Activated naive CD4-positive, alpha-beta T cell treated with anti-CD3 and anti-CD28 coated beads, Interleukin-2, amount 50 U/mL, for 72 hours (primary cell): ENCODE measurements around the gene RPS6KB1. TPM values are rescaled to one million over a fixed set of nuclear protein-coding genes. Genes with fewer than 3 reads are reported as not detected.
"Not testable (repeated sequence)": the region's sequence is repeated elsewhere in the genome, so short reads cannot be mapped to it uniquely, and the experiment has no call there.

Source experiments
- ATAC-seq, 2 donors: fragments of 150-1000 bp; cut with Tn5 transposase; 2 replicates each; pipeline ENCODE4 v1.10.0; 2021; ENCODE audit warnings: mild to moderate bottlenecking in 2 of 2, moderate library complexity in 2 of 2
- DNase-seq, 2 donors: peaks; one replicate each; pipeline ENCODE4 v3.0.0; 2021 to 2022; ENCODE audit warnings: low spot score in 2 of 2
- H3K27ac Mint-ChIP-seq, 2 donors: one replicate each; pipeline ENCODE4 v1.8.0; 2022; ENCODE audit warnings: mild to moderate bottlenecking in 2 of 2, mixed read lengths in 2 of 2
- H3K36me3 Mint-ChIP-seq, 2 donors: one replicate each; pipeline ENCODE4 v1.8.0; 2022; ENCODE audit warnings: mixed read lengths in 2 of 2
- H3K9me3 Mint-ChIP-seq, 2 donors: one replicate each; pipeline ENCODE4 v1.8.0; 2022; ENCODE audit warnings: mixed read lengths in 2 of 2
- total RNA-seq, 2 donors: library from RNA; stranded (reverse); gene quantifications; one replicate each; pipeline ENCODE4 v1.2.3, GENCODE V29; 2022

Gene RPS6KB1
- total RNA-seq, 2 donors from 2014 or later: 66.9 to 71.5 TPM

- peaks cover 0 to 11% of the 10 kb centered on the region in 2 donors for H3K36me3 Mint-ChIP-seq
- ATAC-seq: no peak
- DNase-seq: no peak
- H3K9me3 Mint-ChIP-seq: no peaks in the 10 kb centered on the region
- no peak overlapping the region for H3K27ac Mint-ChIP-seq
Measured at GRCh38 chr17:59858167-59858816, 34.6 kb upstream of the RPS6KB1 start.

DNA sequence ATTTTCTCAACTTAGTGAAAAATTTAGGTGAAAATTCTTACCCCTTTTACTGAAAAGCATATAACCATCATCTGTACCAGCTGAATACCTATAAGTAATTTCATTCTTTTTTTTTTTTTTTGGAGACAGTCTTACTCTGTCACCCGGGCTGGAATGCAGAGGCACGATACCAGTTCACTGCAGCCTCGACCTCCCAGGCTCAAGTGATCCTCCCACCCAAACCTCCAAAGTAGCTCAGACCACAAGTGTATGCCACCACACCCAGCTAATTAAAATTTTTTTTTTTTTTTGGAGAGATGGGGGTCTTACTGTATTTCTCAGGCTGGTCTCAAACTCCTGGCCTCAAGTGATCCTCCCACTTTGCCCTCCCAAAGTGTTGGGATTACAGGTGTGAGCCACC lies 34.0 kb upstream of the RPS6KB1 start:
- Mint-ChIP-seq H3K9me3 (no peaks in the 10 kb centered on the region), H3K27ac (peak overlapping the region in 1 of 2 donors; percentile 65), H3K36me3 (peaks cover 0 to 11% of the 10 kb centered on the region in 2 donors)
- ATAC-seq (peak in 1 of 2 donors; percentile 9), DNase-seq (no peak)

- Mint-ChIP-seq H3K27ac (peak overlapping the region in 1 of 2 donors; percentile 65), H3K36me3 (peaks cover 0 to 11% of the 10 kb centered on the region in 2 donors), H3K9me3 (no peaks in the 10 kb centered on the region)
- peak in 1 of 2 donors; percentile 60 for ATAC-seq
- no peak for DNase-seq
Measured at GRCh38 chr17:59859444-59860025, 33.4 kb upstream of the RPS6KB1 start.

GRCh38 chr17:59863616-59864015 lies 29.3 kb upstream of the RPS6KB1 start:
- no peak for DNase-seq
- no peak for ATAC-seq
- Mint-ChIP-seq H3K36me3 (peaks cover 0 to 11% of the 10 kb centered on the region in 2 donors), H3K27ac (peak overlapping the region in 1 of 2 donors; percentile 68), H3K9me3 (no peaks in the 10 kb centered on the region)

DNA sequence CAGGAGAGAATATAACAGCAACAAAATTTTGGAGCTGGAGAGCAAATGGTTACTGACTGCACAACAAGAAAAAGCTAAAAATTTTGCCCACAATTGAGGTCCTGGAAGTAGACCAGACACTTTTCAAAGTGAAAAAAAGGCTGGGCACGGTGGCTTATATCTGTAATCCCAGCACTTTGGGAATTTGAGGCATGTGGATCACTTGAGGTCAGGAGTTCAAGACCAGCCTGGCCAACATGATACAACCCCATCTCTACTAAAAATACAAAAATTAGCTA lies 23.0 kb upstream of the RPS6KB1 start:
- ATAC-seq: no peak
- no peaks in the 10 kb centered on the region for H3K9me3 Mint-ChIP-seq
- no peak overlapping the region for H3K27ac Mint-ChIP-seq
- peaks cover 0 to 6% of the 10 kb centered on the region in 2 donors for H3K36me3 Mint-ChIP-seq
- DNase-seq: no peak

DNA sequence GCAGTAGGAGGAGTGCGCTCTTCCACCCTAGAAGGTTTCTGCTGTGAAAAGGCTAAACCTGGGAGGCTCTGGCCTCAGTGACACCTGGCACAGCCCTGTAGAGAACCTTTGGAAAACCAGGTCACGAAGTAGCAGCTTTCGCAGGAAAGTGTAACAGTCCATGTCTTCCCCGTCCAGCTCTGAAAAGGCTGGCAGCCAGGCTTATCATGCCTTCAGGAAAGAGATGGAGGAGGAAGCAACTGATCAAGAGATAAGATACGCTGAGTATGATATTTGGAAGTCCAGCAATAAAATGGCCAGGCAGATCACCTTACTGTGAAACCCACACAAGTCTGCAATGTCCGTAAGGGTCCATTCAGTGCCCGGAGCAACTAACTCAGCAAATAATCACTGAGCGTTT lies 22.4 kb upstream of the RPS6KB1 start:
- Mint-ChIP-seq H3K9me3 (no peaks in the 10 kb centered on the region), H3K27ac (no peak overlapping the region), H3K36me3 (peaks cover 0 to 6% of the 10 kb centered on the region in 2 donors)
- DNase-seq (peak in 1 of 2 donors; percentile 6), ATAC-seq (no peak)

- no peak for ATAC-seq
- no peak overlapping the region for H3K27ac Mint-ChIP-seq
Measured at GRCh38 chr17:59872351-59872750, 20.6 kb upstream of the RPS6KB1 start.

DNA sequence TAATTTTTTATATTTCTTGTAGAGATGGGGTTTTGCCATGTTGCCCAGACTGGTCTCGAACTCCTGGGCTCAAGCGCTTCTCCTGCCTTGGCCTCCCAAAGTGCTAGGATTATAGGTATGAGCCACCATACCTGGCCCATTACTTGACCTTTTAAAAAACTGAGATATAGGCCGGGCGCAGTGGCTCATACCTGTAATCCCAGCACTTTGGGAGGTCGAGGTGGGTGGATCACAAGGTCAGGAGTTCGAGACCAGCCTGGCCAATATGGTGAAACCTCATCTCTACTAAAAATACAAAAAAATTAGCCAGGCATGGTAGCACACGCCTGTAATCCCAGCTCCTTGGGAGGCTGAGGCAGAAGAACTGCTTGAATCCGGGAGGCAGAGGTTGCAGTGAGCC lies 19.5 kb upstream of the RPS6KB1 start:
- H3K27ac Mint-ChIP-seq, H3K9me3 Mint-ChIP-seq, ATAC-seq, DNase-seq, H3K36me3 Mint-ChIP-seq: not testable (repeated sequence)

More at GRCh38 chr17:59872351-59872750, 20.6 kb upstream of the RPS6KB1 start:
- no peaks in the 10 kb centered on the region for H3K9me3 Mint-ChIP-seq
- peaks cover under 1 to 6% of the 10 kb centered on the region in 2 donors for H3K36me3 Mint-ChIP-seq
- no peak for DNase-seq

GRCh38 chr17:59874376-59874775 lies 18.5 kb upstream of the RPS6KB1 start:
- DNase-seq (no peak), ATAC-seq (no peak)
- Mint-ChIP-seq H3K9me3 (no peaks in the 10 kb centered on the region), H3K27ac (no peak overlapping the region), H3K36me3 (peaks cover 6 to 9% of the 10 kb centered on the region in 2 donors)

DNA sequence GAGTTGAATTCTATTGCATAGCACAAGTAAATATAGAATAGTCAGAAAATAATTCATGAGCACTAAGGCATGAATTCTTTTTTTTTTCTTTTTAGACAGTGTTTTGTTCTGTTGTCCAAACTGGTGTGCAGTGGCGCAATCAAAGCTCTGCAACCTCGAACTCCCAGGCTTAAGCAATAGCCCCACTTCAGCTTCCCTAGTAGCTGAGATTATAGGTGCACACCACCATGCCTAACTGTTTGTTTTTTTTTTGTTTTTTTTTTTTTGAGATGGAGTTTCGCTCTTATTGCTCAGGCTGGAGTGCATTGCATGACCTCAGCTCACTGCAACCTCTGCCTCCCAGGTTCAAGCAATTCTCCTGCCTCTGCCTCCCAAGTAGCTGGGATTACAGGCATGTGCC lies 16.8 kb upstream of the RPS6KB1 start:
- H3K36me3 Mint-ChIP-seq: peaks cover 11 to 14% of the 10 kb centered on the region in 2 donors
- H3K9me3 Mint-ChIP-seq: no peaks in the 10 kb centered on the region
- no peak for ATAC-seq
- peak overlapping the region in 1 of 2 donors; percentile 69 for H3K27ac Mint-ChIP-seq
- DNase-seq: no peak

DNA sequence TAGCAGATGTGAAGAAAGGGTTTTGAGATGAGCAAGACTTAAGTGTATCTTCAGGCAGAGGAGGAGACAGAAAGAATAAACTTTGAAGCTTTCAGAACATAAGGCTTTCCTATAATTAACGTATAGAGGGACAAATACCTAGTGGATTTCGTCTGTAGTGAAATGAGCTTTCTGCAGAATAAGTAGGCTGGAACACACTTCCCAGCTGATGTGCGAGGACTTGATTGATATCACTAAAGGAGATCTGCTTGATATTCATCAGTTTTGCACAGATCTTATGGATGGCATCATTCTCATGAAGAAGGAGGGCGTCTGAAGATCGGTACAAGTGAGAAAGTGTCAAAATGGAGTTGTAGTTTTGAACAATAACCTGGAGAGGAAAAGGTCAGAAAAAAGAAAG lies 15.0 kb upstream of the RPS6KB1 start:
- peak overlapping the region; percentile 66 to 70 for H3K27ac Mint-ChIP-seq
- H3K9me3 Mint-ChIP-seq: no peaks in the 10 kb centered on the region
- DNase-seq (no peak), ATAC-seq (no peak)
- peaks cover 11 to 14% of the 10 kb centered on the region in 2 donors for H3K36me3 Mint-ChIP-seq

- ATAC-seq (no peak), DNase-seq (no peak)
- Mint-ChIP-seq H3K9me3 (no peaks in the 10 kb centered on the region), H3K27ac (no peak overlapping the region), H3K36me3 (peaks cover 11 to 14% of the 10 kb centered on the region in 2 donors)
Measured at GRCh38 chr17:59878624-59879023, 14.3 kb upstream of the RPS6KB1 start.

DNA sequence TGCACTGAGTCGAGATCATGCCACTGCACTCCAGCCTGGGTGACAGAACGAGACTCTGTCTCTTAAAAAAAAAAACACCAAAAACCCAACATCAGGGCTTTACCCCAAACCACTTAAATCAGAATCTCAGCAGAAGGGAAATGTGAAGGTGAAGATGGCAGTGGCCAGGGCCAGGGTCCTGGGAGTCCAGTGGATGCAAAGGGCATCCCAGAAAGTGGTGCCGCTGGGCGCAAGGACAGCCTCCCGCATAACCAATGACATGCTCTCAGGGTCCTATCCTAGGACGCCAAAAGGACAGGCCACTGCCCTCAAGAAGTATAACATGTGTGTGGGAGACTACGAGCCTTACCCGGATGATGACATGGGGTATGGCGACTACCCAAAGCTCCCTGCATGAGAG lies 8.1 kb upstream of the RPS6KB1 start:
- Mint-ChIP-seq H3K36me3 (peaks cover 12 to 13% of the 10 kb centered on the region in 2 donors), H3K27ac (no peak overlapping the region), H3K9me3 (no peaks in the 10 kb centered on the region)
- DNase-seq (no peak), ATAC-seq (no peak)

GRCh38 chr17:59888145-59888750 lies 4.7 kb upstream of the RPS6KB1 start:
- DNase-seq: no peak
- H3K27ac Mint-ChIP-seq: peak overlapping the region in 1 of 2 donors; percentile 69
- ATAC-seq: no peak
- H3K36me3 Mint-ChIP-seq: peaks cover 11 to 21% of the 10 kb centered on the region in 2 donors
- H3K9me3 Mint-ChIP-seq: no peaks in the 10 kb centered on the region

GRCh38 chr17:59890720-59891119 lies 2.2 kb upstream of the RPS6KB1 start:
- no peak for DNase-seq

DNA sequence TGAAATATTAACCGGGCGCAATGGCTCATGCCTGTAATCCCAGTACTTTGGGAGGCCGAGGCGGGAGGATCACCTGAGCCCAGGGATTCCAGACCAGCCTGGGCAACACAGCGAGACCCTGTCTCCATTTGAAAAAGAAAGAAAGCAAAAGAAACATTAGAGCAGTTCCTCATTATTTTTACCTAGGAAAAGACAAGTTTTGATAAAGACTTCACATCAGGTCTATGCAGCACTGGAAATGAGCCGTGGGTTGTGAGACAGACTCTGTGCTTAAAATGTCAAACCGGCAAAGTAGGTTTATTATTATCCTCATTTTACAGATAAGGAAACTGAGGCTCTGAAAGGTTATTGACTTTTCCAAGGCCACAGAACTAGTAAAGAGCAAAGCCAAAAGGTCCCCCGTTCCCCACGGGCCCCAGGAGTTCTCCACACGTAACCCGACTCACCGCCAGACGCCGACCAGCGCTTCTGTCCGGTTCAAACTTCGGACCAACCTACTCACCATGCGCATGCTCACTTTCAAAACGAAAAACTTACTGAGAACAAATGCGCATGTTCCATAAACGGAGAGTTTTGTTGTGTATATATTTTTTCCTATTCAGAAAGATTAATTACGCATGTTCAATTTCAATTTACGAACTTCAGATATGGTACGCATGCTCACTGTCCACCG lies 534 bp upstream of the RPS6KB1 start:
- Mint-ChIP-seq H3K27ac (peak overlapping the region; percentile 96 to 100), H3K36me3 (peaks cover 26 to 30% of the 10 kb centered on the region in 2 donors), H3K9me3 (no peaks in the 10 kb centered on the region)
- ATAC-seq: peak in 1 of 2 donors; percentile 59
- no peak for DNase-seq

More at GRCh38 chr17:59890720-59891119, 2.2 kb upstream of the RPS6KB1 start:
- Mint-ChIP-seq H3K27ac (peak overlapping the region; percentile 0 to 96), H3K36me3 (peaks cover 26 to 30% of the 10 kb centered on the region in 2 donors), H3K9me3 (no peaks in the 10 kb centered on the region)
- ATAC-seq: peak in 1 of 2 donors; percentile 6

DNA sequence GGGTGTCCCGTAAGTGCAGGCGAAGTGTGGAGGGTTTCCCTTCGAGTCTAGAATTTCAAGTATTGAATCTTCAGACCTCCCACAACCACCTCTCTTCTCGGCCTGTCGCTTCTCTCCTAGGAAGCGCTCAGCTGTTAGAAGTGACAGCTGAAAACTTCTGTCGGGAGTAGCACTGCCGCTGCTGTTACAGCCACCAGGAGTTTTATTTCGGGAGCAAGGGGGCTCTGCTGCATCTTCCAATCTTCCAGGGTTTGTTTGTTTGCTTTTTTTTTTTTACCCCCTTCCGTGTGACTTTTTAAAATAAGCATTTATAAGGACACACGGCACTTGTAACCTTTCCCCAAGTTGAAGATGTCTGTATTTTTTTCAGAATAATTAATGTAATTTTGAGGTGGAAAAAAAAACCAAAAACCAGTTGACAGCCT lies 767 bp downstream of the RPS6KB1 start:
- Mint-ChIP-seq H3K9me3 (no peaks in the 10 kb centered on the region), H3K36me3 (peaks cover 20 to 22% of the 10 kb centered on the region in 2 donors), H3K27ac (peak overlapping the region; percentile 96 to 100)
- DNase-seq (no peak), ATAC-seq (peak in 1 of 2 donors; percentile 4)
